ENCODE data around the gene SLC8A3.

Gene SLC8A3

DNA sequence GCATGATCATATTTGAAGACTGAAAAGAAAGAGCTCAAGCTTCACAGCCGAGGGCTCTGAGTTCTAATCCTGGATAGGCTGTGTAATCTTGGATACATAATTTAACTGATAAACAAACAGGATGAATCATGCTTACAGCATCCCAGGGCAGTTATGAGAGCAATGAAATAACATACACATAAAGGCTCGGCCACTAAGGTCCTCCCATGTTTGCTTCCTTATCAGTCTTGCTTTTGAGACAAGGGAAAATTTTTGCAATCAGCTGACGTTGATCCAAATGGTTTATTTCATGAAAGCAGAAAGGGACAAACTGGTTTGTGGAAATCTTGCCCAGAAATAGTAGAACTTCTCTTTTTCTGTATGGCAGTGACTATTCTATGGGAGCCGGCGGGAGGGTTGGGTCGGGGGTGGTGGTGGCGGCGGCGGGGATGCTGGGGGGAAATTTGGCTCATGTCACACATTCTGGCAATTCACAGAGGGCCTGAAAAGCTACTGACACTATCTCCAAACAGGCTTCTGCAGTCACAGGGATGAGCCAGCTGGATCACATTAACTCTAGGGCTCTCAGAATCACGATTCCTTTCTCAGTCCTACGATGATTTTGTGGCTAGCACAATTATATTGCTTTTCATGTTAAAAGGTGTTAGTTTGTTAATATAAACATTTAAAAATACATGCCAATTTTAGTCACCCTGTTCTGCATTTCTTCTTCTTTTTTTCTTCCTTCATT, 124.5 kb downstream of the SLC8A3 start:
- no peak for DNase-seq

DNA sequence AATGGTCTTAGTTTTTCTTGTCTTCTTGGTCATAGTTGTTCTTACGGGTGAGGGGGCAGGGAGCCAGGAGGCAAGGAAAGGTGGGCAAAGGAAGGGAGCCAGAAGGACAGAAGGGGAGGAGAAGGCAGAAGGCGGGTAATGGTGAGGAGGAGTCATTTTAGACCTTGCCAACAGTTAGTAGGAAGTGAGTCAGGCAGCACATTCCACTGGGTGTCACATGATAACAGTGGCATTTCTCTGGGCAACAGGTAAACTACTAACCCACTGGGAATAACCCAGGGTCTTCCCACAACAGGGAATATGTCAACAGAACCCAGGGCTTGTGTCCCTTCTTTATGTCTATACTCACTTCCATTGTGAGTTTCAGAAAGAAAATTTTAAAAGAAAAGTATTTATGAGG, 127.6 kb downstream of the SLC8A3 start:
- DNase-seq: peak in 1 of 2 experiments; percentile 5

DNA sequence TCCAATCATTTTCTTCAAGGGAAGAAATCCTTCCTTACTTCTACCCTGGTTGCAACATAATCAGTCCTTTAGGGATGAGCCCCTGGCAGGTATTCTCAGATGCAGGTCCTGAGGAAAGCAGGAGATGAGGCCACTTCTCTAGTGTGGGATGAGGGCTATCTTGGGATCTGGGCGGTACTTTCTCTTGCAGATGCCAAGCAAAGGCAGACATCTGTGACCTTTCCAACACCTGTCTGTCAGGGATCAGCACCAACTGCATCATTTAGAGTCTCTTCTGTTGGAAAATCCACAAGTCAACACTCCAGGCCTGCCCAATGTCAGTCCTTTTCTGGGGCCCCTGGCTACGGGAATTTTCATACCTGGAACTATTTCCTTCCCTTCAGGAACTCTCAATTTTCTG, 129.2 kb downstream of the SLC8A3 start:
- DNase-seq: no peak

DNA sequence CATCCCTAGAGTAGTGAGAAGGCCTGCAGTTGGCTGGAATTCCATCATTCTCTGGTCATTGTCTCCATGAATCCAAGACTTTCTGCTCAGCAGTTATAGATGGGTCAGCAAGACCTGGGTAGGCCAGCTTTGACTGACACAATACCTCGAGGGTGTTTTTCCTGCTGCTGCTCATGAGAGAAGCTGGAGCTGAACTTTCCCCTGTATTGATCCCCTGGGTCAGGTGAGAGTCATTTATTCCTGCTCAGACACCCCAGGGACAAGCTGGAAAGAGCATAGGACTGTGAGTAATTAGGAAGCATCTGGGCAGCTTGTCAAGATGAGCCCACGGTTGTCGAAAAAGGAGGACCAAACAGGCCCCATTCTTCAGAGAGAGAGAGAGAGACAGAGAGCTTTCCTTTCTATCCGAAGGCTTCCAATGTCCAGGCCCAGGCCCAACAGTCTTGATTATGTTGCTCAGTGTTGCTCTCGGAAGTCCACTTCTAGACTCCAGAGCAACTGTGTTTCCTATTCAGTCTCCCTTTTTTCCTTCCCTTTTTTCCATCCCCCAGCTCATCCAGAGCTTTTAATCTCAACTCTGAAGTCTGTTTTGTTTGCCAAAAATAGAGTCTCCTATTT, 131.1 kb downstream of the SLC8A3 start:
- no peak for DNase-seq

DNA sequence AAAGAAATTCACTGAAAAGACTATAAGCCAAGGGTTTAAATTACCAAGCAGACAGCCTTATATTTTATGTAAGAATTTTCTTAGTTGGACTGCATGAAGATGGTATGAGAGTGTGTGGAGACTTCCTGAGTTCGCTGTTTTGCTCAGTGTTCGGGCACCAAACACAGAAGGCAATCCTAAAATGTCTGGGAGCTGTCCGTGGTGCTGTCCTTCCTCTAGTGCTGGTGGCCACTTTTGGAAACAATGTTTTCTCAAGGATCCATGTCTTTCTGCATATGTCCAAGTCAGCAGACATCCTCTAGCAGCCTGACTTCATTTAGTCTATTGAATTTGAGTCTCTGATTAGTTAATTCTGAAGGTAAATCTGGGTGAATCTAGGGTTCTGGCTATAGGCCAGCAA, 135.8 kb downstream of the SLC8A3 start:
- DNase-seq: no peak

DNA sequence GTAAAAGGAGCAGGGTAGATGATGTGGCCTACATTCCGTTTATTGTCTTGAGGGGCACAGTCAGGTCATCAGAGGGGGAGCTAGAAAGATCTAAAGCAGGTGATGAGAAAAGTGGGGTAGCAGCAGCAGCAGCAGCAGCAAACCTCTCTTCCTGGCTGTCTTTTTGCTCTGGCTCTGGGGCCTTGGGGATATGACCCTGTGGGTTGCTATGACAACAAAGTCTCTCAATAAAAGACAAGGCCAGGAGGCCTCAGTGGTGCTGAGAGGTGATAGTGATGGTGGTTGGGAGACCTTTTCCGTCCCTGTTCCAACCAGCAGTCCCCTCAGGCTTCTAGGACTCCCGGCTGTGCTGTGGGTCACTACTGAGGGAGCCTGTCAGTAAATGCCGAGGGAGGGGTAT, 138.6 kb downstream of the SLC8A3 start:
- DNase-seq: no peak

DNA sequence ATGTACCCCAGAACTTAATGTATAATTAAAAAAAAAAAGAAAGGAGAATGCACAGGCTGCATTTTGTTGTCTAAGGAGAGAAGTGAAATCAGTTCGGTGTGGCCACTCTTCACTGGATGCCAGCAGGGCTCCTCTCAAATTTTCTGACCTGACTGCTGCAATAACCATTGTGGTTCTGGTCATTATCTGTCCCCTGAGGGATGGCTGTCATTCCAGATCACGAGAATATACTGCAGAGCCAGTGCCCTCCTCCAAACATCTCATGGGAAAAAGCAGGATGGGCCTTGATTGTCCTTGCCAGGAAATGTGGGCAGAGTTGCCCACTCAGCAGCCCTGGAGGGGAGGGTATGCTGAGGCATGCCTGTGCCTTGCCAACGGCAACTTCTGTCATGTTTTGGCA, 139.1 kb downstream of the SLC8A3 start:
- DNase-seq: no peak

DNA sequence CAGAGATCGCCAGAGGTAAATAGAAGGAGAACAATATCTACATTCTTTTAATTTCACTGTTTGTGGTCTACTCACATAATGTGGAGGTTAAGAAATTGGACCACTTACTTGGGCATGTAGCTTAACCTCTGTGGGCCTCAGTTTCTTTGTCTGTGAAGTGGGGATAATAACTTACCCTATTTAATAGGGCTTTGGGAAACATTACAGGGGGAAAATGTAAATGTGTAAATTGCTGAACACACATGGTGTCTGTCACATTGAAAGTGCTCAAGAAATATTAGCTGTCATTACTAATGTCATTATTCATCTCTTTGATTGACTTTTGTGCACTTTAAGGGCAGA, 140.5 kb downstream of the SLC8A3 start:
- no peak for DNase-seq

DNA sequence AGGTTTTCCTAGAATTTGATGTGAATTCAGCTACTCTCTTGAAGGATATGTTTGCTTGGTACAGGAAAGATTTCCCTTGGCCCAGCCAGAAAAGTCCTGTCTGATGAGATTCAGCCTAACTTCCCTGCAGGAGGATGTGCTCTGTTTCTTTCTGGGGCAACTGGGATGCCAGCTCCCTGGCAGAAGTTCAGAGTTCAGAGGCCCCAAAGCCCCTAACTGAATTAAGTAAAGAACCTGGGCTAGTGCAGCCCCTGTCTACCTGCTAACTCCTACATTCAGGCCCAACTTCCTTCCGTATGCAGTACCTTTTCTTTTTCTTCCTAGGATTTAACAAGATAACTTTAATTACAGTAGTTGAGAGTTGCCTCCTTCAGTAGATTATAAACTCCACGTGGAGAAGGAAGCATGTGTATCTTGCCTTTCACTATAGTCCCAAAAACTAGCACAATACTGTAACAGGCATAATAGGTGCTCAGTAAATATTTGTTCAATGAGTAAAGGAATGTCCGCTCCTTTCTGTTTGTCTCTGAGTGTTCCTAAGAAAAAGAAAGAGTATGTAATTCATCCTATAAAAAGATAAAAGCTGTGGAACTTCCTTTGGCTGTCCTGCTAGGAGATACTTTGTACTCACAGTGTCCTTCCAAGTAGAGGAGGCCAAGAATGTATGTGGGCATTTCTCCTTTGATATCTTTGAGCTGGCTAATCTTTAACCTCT, 141.0 kb downstream of the SLC8A3 start:
- no peak for DNase-seq

DNA sequence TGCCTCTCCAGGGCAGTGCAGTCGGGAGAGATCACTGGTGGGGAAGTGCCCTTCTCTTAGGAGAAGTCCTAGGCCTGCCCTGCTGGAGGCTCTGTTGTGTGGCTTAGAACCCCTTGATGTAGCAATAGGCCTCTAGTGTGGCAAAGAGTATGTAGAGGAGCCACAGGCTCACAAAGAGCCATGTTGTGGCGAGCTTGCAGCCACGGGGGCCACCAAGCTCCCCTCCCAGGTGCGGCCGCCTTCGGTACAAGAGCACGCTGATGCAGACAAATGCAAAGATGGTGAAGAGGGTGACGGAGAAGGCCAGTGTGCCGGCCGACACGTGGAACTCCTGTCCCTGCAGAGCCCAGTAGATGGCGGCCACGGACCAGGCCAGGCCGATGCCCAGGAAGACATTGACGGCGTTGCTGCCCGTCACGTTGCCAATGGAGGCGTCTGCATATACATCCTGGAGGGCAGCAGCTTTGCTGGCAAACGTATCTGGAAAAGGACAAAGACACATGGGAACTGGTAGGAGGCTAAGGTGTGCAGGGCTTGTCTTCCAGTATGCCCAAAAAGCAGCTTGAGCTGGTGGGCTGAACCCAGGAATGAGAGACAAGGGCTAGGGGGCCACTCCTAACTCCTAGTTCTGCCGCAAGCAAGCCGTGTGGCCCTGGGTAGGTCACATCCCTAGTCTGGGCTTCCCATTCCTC, 142.8 kb downstream of the SLC8A3 start:
- DNase-seq: no peak

DNA sequence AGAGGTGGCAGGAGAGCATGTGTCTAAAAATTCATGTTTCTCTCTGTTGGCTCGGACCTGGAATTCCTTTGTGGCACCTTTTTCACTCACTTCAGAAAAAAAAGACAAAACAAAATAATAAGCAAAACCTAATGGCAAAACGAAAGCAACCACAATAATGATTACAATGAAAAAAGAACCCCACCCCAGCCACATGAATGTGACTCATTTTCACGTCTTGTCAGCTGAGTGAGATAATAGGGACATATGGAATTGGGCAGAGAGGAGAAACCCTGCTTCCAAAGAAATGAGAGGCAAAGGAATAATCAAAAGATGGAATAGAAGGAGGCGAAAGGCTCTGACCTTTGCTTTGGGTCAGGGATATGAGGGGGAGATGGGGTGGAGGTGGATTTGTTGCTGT, 143.4 kb downstream of the SLC8A3 start:
- DNase-seq: no peak

DNA sequence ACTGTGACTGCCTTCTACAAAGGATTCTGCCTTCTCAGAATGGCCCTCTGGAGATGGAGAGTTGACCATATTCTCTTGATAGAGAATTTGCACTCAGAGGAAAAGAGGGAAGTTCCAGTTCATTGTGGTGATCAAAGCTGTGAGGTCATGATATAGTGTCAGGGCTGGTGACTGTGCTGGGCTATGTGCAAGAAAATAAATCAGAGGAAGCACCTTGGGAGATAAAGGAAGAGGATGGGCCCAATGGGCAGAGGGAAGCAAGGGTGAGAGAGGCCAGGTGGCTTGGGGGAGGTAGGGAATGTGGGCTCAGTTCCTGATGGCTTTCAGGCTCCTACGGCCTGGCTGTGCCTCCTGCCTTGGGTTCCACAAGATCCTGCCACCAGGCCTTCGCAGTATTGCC, 145.8 kb downstream of the SLC8A3 start:
- DNase-seq: no peak

DNA sequence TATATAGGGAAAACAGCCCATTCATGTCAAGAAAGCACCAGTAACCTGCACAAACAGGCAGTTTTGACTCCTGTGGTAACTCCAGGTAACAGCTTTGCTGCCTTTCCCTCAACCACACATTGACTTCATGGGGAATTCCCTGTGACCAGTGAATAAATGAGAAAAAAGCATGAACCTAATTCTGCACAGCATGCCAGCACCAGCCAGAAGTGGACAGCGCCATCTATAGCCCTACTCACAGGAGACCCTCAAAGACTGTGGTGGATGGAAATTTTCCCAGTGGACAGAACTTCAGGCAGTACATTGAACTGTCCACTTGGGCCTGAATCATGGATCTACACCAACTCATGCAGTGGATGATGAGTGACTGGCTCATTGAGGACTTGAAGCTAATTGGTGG, 152.1 kb downstream of the SLC8A3 start:
- DNase-seq: no peak

DNA sequence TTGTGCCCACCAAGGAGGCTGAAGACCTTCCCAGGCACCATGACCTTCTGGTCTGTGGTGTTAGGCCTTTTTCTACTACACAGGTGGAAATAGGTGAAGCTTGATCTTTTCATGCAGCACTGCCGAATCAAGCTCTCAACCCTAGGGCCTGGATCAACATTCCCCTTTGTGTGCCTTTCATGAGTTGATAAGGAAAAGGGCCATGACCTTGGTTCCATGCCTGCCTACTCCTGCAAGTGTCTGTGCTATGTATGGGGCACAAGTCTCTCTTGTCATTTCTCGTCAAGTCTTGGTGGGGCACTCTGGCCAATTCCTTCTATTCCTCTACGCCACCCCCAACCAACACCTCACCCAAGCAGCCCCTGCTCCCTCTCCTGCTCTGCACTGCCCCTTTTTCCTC, 154.5 kb downstream of the SLC8A3 start:
- DNase-seq: no peak

DNA sequence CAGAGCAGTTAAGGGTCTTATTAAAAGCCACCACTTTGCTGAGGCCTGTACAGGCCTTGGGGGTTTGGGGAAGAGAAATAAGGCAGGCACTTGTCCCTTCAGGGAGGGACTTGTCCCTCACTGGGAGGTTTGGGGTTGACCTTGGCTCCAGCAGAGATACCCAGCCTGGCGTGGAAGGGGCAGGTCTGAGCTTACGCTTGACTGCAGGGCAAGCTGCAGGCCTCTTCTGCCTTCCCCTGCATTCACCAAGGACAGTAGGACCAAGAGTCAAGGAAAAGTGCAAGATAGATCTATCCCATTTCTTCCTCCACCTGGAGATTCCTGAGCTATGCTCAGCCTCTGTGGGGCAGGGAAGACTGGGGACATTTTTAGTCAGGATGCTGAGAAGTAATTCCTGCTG, 155.2 kb downstream of the SLC8A3 start:
- DNase-seq: no peak

DNA sequence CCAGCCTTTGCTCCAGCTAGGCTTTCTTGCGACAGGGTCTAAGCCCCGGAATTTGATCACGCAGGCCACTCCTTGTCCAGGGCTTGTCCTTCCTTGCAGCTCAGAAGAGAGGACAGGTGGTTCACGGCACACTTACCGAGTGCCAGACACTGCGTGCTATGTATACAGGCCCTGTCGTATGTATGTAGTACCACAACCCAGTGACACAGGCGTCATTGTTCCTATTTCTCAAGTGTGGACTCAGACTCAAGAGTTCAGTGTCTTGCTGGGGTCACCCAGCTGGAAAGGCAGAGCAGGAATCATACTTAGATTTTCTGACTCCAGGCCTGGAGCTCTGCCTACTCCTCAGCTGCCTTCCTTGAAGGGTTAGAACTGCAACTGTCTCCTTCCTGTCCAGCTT, 155.6 kb downstream of the SLC8A3 start:
- no peak for DNase-seq

DNA sequence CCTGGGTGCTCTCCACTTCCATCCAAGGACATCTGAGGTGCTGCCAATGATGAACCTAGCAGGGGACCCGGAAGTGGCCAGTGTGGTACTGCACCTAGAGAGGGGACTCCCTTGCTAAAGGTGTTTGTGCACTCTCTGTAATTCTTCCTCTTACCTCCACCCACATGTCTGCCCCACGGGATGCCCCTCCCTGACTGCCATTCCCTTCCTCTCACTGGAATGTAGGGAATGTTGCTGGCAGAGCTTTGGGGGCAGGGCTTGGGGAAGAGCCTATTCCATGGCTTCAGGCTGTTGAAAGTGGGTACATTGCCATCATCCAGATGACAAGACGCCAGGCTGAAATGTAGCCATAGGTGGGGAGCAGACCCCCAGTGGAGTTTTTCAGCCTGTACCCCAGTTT, 156.3 kb downstream of the SLC8A3 start:
- DNase-seq: no peak

DNA sequence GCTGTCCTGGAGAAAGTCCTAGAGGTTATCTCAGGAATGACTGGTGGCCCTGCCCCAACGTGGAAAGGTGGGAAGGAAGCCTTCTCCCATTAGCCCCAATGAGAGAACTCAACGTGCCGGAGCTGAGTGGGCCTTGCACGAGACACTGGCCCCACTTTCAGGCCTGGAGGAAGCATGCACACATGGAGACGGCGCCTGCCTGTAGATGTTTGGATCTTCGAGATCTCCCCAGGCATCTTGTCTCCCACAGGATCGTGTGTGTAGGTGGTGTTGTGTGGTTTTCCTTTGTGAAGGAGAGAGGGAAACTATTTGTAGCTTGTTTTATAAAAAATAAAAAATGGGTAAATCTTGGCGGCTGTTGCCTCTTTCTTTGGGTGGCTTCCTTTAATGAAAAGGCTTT, 156.7 kb downstream of the SLC8A3 start:
- no peak for DNase-seq

DNA sequence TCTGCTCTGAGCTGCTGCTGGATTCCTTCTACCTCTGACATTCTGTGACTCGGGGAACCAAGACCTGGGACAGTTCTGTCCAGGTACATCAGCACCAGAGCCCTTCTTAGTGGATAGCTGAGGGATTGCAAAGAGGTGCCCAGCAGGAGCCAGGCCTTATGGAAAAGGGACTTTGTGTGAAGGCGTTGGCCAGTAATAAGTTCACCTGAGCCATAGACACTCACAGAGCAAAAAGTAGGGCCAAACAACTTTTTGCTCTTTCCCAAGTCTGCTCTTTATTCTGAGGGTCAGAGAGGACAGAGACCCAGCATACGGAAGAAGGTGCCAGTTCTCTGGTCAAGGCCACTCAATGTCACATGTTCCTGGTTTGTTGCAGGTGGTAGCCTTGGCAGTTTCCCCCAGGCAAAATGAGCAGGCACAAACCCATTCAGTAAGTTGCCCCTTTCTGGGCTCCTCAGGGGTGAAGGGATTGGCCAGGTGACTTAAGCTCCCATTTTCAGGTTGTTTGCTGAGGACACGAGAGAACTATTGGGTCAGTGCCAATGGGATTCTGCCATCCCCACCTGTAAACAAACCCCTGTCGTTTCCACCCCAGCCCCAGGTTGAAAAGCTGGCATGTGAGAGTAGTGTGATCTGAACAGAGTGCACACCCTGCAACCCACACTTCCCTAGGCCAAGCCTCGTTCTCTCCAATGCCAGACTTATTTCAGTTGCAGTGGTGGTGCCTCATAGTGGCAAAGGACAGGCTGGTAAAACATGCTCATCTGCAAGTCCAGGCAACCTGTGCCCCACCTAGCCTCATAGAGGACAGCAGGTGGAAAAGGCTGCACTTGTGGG, 159.2 kb downstream of the SLC8A3 start:
- DNase-seq: no peak

DNA sequence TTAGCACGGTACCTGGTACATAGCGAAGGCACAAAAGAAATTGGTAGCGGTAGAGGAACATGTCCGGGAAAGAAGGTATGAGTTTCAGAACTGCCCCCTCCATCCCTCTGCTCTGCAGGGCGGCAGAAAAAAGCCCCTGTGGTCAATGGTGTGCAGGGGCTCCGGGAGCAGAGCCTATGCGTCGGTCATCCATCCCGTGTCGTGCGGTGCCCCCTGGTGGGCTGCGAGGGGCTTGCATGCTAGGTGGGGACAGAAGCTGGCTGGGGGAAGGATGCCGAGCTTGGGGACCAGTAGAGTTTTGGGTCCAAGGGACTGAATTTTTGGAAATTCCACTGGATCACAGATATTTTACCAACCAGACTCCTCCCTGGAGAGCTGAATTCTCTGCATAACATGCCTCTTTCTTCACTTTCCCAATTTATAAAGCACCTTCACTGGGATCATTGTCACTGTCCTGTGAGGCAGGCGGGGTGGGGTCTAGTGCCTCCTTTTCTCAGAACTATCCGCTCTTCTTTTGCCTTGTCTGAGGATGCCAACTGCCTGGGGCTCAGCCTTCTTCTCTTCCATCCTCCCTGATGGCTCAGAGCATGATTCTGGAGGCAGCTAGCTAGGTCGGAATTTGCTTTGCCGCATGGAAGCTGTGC, 160.8 kb downstream of the SLC8A3 start:
- peak in 1 of 2 experiments; percentile 18 for DNase-seq

DNA sequence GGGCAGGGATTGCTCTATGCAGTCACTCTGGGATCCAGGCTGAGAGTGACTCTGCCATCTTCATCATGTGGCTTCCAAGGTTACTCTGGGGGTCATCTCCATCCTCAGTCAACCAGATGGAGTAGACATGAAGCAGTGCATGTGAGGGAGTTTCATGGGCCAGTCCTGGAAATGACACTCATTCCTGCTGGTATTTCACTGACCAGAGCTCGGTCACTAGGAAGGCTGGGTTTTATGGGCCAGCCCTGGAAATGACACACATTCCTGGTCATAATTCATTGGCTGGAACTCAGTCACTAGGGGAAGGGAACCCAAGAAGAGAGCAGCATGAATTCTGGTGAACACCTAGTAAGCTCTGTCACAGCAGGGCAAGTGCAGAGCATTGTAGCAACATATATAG, 164.9 kb downstream of the SLC8A3 start:
- no peak for DNase-seq

DNA sequence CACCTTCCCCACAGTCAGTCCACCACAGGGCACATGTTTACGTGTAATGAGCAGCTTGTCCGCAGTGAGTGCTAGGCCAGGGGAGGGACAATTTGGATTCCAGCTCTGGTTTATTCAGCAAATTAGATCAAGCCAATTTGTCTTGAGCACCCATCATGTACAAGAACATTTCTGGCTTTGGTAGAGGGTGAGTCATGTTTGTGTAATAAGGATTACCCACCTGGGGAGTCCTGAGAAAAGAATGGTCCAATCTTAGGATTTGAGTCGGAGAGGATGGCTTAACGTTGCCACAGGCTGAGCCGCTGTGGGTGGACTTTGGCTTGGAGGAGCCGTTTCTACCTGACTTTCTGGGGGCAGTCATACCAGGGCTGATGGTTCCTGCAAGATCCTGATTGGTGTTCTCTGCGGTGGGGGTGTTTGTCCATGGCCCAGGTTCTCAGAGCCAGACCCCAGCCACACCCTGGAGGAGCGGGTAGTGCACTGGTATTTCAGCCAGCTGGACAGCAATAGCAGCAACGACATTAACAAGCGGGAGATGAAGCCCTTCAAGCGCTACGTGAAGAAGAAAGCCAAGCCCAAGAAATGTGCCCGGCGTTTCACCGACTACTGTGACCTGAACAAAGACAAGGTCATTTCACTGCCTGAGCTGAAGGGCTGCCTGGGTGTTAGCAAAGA, 165.8 kb downstream of the SLC8A3 start:
- no peak for DNase-seq

Measured in SW 1271 (cell line).